Osteoblast (primary cell): ENCODE data around the gene MSRB1. TPM values are rescaled to one million over a fixed set of nuclear protein-coding genes. Genes with fewer than 3 reads are reported as not detected.
A peak's percentile ranks its signal among the peaks of the same experiment; 100 is the strongest.

Experiments used
- DNase-seq: peaks from one replicate; pipeline ENCODE4 v3.0.0; 2011; ENCODE audit warnings: low spot score, mixed read lengths; ENCODE audit not compliant: insufficient read length; ENCODE audit errors: missing footprints
- H2AFZ ChIP-seq: 2 replicates; pipeline ENCODE4 v1.6.0; 2011; ENCODE audit warnings: mild to moderate bottlenecking, low read length
- H3K27ac ChIP-seq: 2 replicates; pipeline ENCODE4 v1.5.1; 2011; ENCODE audit warnings: mild to moderate bottlenecking, low read depth, low read length, moderate library complexity
- H3K27me3 ChIP-seq: 2 replicates; pipeline ENCODE4 v1.6.0; 2012; ENCODE audit warnings: mild to moderate bottlenecking, control low read depth, inconsistent platforms, low read length, moderate library complexity; ENCODE audit not compliant: insufficient read depth
- H3K36me3 ChIP-seq: 2 replicates; pipeline ENCODE4 v1.5.1; 2011; ENCODE audit warnings: mild to moderate bottlenecking, low read length, control low read depth, moderate library complexity; ENCODE audit not compliant: insufficient read depth
- H3K4me1 ChIP-seq: 2 replicates; pipeline ENCODE4 v1.5.1; 2011; ENCODE audit warnings: mild to moderate bottlenecking, low read length, control low read depth, moderate library complexity; ENCODE audit not compliant: insufficient read depth
- H3K4me2 ChIP-seq: 2 replicates; pipeline ENCODE4 v1.6.0; 2011; ENCODE audit warnings: mild to moderate bottlenecking, low read length; ENCODE audit not compliant: insufficient read depth
- H3K4me3 ChIP-seq: fragments of 200-600 bp; sonication (generic); 3 replicates; pipeline ENCODE4 v1.5.1; 2012; ENCODE audit warnings: mild to moderate bottlenecking, low read length, inconsistent platforms; ENCODE audit not compliant: insufficient read depth
- H3K79me2 ChIP-seq: 2 replicates; pipeline ENCODE4 v1.6.0; 2012; ENCODE audit warnings: mild to moderate bottlenecking, low read length, control low read depth, inconsistent platforms; ENCODE audit not compliant: insufficient read depth
- H3K9me3 ChIP-seq: 2 replicates; pipeline ENCODE4 v1.5.1; 2011; ENCODE audit warnings: low read depth, low read length, control low read depth
- H4K20me1 ChIP-seq: 2 replicates; pipeline ENCODE4 v1.6.0; 2012; ENCODE audit warnings: mild to moderate bottlenecking, low read length, control low read depth; ENCODE audit not compliant: insufficient read depth
- CTCF ChIP-seq: IDR thresholded peaks from 2 replicates; pipeline ENCODE4 v1.5.1; 2011; ENCODE audit warnings: mild to moderate bottlenecking, low read depth, low read length, moderate library complexity; ENCODE audit errors: extremely low read depth
- total RNA-seq: library from RNA; depleted of rRNA; stranded (reverse); fragments of >200 nt; gene quantifications from 2 replicates; pipeline ENCODE4 v1.2.3, GENCODE V29; 2012

Gene MSRB1
- total RNA-seq, 1 donor: 18.1 TPM

- no peaks in the 10 kb centered on the region for H3K4me1 ChIP-seq
- TF ChIP-seq CTCF: no peak
- no peak overlapping the region for H2AFZ ChIP-seq
- no peaks in the 10 kb centered on the region for H3K36me3 ChIP-seq
- H3K4me2 ChIP-seq: no peak overlapping the region
- no peak overlapping the region for H3K4me3 ChIP-seq
- peaks cover 41% of the 10 kb centered on the region for H3K27me3 ChIP-seq
- H4K20me1 ChIP-seq: no peaks in the 10 kb centered on the region
- H3K27ac ChIP-seq: no peak overlapping the region
- DNase-seq: peak; percentile 80
- no peaks in the 10 kb centered on the region for H3K9me3 ChIP-seq
- no peaks in the 10 kb centered on the region for H3K79me2 ChIP-seq
Measured at GRCh38 chr16:1914084-1914608, 28.9 kb downstream of the MSRB1 start.

- no peaks in the 10 kb centered on the region for H3K9me3 ChIP-seq
- peaks cover 41% of the 10 kb centered on the region for H3K27me3 ChIP-seq
- H3K4me1 ChIP-seq: no peaks in the 10 kb centered on the region
- no peak overlapping the region for H2AFZ ChIP-seq
- H3K4me3 ChIP-seq: no peak overlapping the region
- H3K4me2 ChIP-seq: no peak overlapping the region
- no peak overlapping the region for H3K27ac ChIP-seq
- H4K20me1 ChIP-seq: no peaks in the 10 kb centered on the region
- DNase-seq: peak; percentile 84
- TF ChIP-seq CTCF: no peak
- no peaks in the 10 kb centered on the region for H3K79me2 ChIP-seq
- H3K36me3 ChIP-seq: no peaks in the 10 kb centered on the region
Measured at GRCh38 chr16:1913327-1914083, 29.5 kb downstream of the MSRB1 start.

GRCh38 chr16:1912215-1912543, 30.8 kb downstream of the MSRB1 start:
- H3K27me3 ChIP-seq: peaks cover 38% of the 10 kb centered on the region
- H2AFZ ChIP-seq: no peak overlapping the region
- TF ChIP-seq CTCF: no peak

GRCh38 chr16:1911467-1912214, 31.4 kb downstream of the MSRB1 start:
- Histone ChIP-seq H3K9me3 (no peaks in the 10 kb centered on the region), H2AFZ (no peak overlapping the region), H3K36me3 (no peaks in the 10 kb centered on the region), H3K4me1 (no peaks in the 10 kb centered on the region), H3K27ac (no peak overlapping the region), H3K27me3 (peaks cover 39% of the 10 kb centered on the region), H3K4me3 (no peak overlapping the region), H3K79me2 (no peaks in the 10 kb centered on the region), H3K4me2 (no peak overlapping the region), H4K20me1 (no peaks in the 10 kb centered on the region)
- no peak for TF ChIP-seq CTCF
- DNase-seq: peak; percentile 61

More at GRCh38 chr16:1912215-1912543, 30.8 kb downstream of the MSRB1 start:
- Histone ChIP-seq H3K79me2 (no peaks in the 10 kb centered on the region), H3K4me1 (no peaks in the 10 kb centered on the region), H3K4me3 (no peak overlapping the region), H3K4me2 (no peak overlapping the region), H3K27ac (no peak overlapping the region), H4K20me1 (no peaks in the 10 kb centered on the region), H3K36me3 (no peaks in the 10 kb centered on the region), H3K9me3 (no peaks in the 10 kb centered on the region)
- DNase-seq: peak; percentile 76
